GM18502 (cell line): ENCODE data around the gene TRANK1.
"Not testable (repeated sequence)": the region's sequence is repeated elsewhere in the genome, so short reads cannot be mapped to it uniquely, and the experiment has no call there.

Experiments used
- ATAC-seq: cut with Tn5 transposase; IDR thresholded peaks from one replicate; pipeline ENCODE4 v1.9.1; 2021; ENCODE audit warnings: mild to moderate bottlenecking; ENCODE audit not compliant: unreplicated experiment, poor library complexity

Gene TRANK1

GRCh38 chr3:36894914-36895313, 49.9 kb downstream of the TRANK1 start:
- ATAC-seq: no peak

- peak; percentile 15 for ATAC-seq
Measured at GRCh38 chr3:36893826-36894225, 51.0 kb downstream of the TRANK1 start.

GRCh38 chr3:36893137-36893557, 51.7 kb downstream of the TRANK1 start:
- ATAC-seq: peak; percentile 55

GRCh38 chr3:36892457-36893136, 52.3 kb downstream of the TRANK1 start:
- ATAC-seq: no peak

- ATAC-seq: peak; percentile 80
Measured at GRCh38 chr3:36891701-36892160, 53.1 kb downstream of the TRANK1 start.

GRCh38 chr3:36891097-36891496, 53.8 kb downstream of the TRANK1 start:
- not testable (repeated sequence) for ATAC-seq

- ATAC-seq: no peak
Measured at GRCh38 chr3:36890261-36890660, 54.6 kb downstream of the TRANK1 start.

GRCh38 chr3:36881735-36882134, 63.1 kb downstream of the TRANK1 start:
- no peak for ATAC-seq

- ATAC-seq: not testable (repeated sequence)
Measured at GRCh38 chr3:36879842-36880241, 65.0 kb downstream of the TRANK1 start.

GRCh38 chr3:36877930-36878685, 66.7 kb downstream of the TRANK1 start:
- ATAC-seq: no peak

- peak; percentile 99 for ATAC-seq
Measured at GRCh38 chr3:36876181-36876936, 68.5 kb downstream of the TRANK1 start.

GRCh38 chr3:36875397-36875796, 69.5 kb downstream of the TRANK1 start:
- no peak for ATAC-seq

- ATAC-seq: no peak
Measured at GRCh38 chr3:36874424-36874823, 70.4 kb downstream of the TRANK1 start.

- no peak for ATAC-seq
Measured at GRCh38 chr3:36871379-36872126, 73.3 kb downstream of the TRANK1 start.

- ATAC-seq: peak; percentile 93
Measured at GRCh38 chr3:36868614-36869436, 76.0 kb downstream of the TRANK1 start.

- no peak for ATAC-seq
Measured at GRCh38 chr3:36867810-36868209, 77.0 kb downstream of the TRANK1 start.

- ATAC-seq: no peak
Measured at GRCh38 chr3:36866368-36866767, 78.5 kb downstream of the TRANK1 start.

GRCh38 chr3:36864180-36865053, 80.4 kb downstream of the TRANK1 start:
- ATAC-seq: no peak
